Measurements from ENCODE around the gene PARM1.

The PARM1 gene

GRCh38 chr4:75036046-75036830 is 103.3 kb downstream of the PARM1 start:
- DNase-seq = peak; percentile 9

- DNase-seq = no peak
These were observed 104.3 kb downstream of the PARM1 start for GRCh38 chr4:75037252-75037651.

GRCh38 chr4:75038376-75038775 is 105.5 kb downstream of the PARM1 start:
- no peak for DNase-seq

GRCh38 chr4:75040703-75041102 is 107.8 kb downstream of the PARM1 start:
- DNase-seq = no peak

GRCh38 chr4:75042601-75043208 is 109.8 kb downstream of the PARM1 start:
- DNase-seq = no peak

GRCh38 chr4:75046226-75046625 is 113.3 kb downstream of the PARM1 start:
- no peak for DNase-seq

GRCh38 chr4:75046641-75047040 is 113.7 kb downstream of the PARM1 start:
- no peak for DNase-seq

GRCh38 chr4:75048208-75048879 is 115.4 kb downstream of the PARM1 start:
- DNase-seq = no peak

GRCh38 chr4:75051431-75051830 is 118.5 kb downstream of the PARM1 start:
- DNase-seq = no peak

GRCh38 chr4:75053352-75053751 is 120.4 kb downstream of the PARM1 start:
- DNase-seq = no peak

GRCh38 chr4:75054078-75054477 is 121.2 kb downstream of the PARM1 start:
- DNase-seq = no peak

- DNase-seq = no peak
These were observed 123.4 kb downstream of the PARM1 start for GRCh38 chr4:75056277-75056676.

- DNase-seq = no peak
These were observed 124.5 kb downstream of the PARM1 start for GRCh38 chr4:75057369-75057768.

- no peak for DNase-seq
These were observed 125.6 kb downstream of the PARM1 start for GRCh38 chr4:75058486-75058885.

- no peak for DNase-seq
These were observed 130.5 kb downstream of the PARM1 start for GRCh38 chr4:75063433-75063832.

GRCh38 chr4:75065909-75066308 is 133.0 kb downstream of the PARM1 start:
- DNase-seq = no peak

GRCh38 chr4:75069493-75070074 is 136.7 kb downstream of the PARM1 start:
- DNase-seq = no peak

GRCh38 chr4:75071317-75071716 is 138.4 kb downstream of the PARM1 start:
- DNase-seq = no peak

GRCh38 chr4:75080888-75081287 is 148.0 kb downstream of the PARM1 start:
- DNase-seq = no peak

GRCh38 chr4:75081561-75081960 is 148.6 kb downstream of the PARM1 start:
- DNase-seq = no peak

- DNase-seq = no peak
These were observed 154.5 kb downstream of the PARM1 start for GRCh38 chr4:75087416-75087815.

- no peak for DNase-seq
These were observed 154.9 kb downstream of the PARM1 start for GRCh38 chr4:75087865-75088264.

GRCh38 chr4:75089206-75089605 is 156.3 kb downstream of the PARM1 start:
- DNase-seq = no peak

GRCh38 chr4:75099321-75099720 is 166.4 kb downstream of the PARM1 start:
- DNase-seq = no peak

Measured in CD4-positive, alpha-beta T cell treated with Interleukin-4 for 4 hours (primary cell).